UCSD-AML1 (cell line): ENCODE results near the gene PARP9.
A peak's percentile ranks its signal among the peaks of the same experiment; 100 is the strongest.
"Not testable (repeated sequence)": the region's sequence is repeated elsewhere in the genome, so short reads cannot be mapped to it uniquely, and the experiment has no call there.

Experiments
- DNase-seq: peaks from one replicate; lab custom pipeline; 2025; ENCODE audit not compliant: unreplicated experiment; lab: John Stamatoyannopoulos, UW

Gene PARP9

DNA sequence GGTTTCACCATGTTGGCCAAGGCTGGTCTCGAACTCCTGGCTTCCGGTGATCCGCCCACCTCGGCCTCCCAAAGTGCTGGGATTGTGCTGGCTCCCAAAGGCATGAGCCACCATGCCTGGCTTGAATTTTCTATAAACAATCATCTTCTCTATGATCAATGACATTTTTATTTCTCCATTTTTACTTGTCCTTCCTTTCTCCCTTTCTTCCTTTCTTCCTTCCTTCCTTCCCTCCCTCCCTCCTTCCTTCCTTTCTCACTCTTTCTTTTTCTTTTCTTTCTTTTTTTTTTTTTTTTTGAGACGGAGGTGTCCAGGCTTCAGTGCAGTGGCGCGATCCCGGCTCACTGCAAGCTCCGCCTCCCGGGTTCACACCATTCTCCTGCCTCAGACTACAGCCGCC lies 40.8 kb downstream of the PARP9 start:
- DNase-seq = no peak

- DNase-seq = no peak
Observed at GRCh38 chr3:122520861-122521260, 43.2 kb downstream of the PARP9 start.

DNA sequence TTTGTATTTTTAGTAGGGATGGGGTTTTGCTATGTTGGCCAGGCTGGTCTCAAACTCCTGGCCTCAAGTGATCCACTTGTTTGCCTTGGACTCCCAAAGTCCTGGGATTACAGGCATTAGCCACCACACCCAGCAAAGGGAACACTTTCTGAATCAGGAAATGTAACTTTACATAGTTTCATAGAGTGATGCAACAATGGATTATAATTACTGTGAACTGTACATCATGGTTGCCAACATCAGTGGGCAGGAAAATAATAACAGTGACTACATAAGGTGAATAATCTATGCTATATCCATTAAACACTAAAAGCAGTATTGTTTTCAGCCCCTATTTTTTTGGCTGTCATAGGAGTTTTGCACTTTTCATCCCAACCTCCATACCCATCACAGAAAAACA lies 44.4 kb downstream of the PARP9 start:
- no peak for DNase-seq

DNA sequence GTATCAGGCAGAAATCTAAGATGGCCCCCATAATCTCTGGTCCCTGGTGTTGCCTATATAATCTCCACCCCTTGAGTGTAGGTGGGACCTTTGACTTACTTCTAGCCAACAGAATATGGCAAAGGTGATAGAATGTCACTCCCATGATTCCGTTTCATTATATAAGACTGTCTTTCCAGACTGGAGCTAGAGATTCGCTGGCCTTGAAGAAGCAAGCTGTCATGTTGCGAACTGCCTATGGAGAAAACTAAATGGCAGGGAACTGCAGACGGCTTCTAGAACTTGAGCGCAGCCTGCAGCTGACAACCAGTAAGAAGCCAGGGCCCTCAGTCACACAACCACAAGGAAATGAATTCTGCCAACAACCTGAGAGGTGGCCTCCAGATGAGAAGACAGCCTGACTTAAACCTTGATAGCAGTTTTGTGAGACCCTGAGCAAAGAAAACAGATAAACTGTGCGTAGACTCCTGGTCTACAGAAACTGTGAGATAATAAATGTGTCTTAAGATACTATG lies 47.2 kb downstream of the PARP9 start:
- DNase-seq = no peak

DNA sequence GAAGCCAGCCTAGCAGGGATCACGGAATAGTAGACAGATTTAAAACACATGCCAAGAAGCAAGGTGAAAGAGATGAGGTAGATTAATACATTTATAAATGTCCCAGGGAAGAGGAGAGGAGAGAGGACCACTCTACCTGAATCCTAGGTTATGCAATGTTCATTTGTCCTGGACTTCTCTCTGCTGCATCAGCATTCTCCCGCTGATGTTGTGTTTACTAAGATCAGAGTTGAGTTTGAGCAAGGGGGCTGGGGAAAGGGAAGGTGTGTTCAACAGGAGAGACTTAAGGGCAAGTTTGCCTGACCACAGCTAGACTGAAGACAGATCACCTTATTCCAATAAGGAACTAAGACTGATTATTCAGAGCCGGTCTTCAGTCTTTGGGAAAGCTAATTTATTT lies 48.2 kb downstream of the PARP9 start:
- DNase-seq = no peak

GRCh38 chr3:122515020-122515468 lies 49.1 kb downstream of the PARP9 start:
- no peak for DNase-seq

DNA sequence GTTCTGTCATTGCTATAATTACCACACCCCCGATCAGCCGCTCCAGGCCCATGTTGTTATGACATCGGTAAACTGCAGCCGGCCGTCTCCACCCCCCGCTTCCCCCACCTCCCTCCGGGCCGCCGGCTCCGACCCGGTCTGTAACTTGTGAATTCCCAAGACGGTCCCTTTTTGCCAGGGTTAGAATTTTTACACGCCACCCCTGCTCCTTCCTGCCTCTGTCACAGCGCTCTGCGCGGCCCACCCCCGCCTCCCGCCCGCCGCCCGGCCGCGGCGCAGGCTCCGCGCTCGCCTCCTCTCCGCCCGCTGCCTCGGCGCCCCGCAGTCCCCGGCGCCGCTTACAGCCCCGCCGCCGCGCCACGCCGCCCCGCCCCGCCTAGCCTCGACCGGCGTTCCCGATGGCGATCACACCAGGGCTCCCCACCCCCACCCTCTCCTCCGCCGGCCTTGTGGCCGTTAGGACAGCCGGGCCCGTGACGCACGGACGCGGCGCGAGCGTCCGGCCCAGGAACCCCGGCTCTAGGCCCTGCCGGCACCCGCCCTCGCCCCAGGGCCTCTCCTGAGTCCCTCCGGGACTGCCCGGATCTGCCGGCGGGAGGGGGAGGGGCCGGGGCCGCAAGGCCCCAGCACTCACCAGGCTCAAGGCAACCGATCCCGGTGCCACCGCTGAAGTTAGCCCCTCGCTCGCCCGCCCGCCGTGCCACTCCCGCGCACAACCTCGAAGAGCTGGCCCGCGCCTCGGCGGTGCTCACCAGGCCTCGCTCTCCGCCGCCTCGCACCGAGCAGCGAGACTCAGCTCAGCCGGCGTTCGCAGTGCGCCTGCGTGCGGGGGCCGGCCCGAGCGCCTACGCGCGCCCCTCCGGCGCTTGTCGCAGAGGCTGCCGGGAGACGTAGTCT lies 49.7 kb downstream of the PARP9 start, which contains the start of gene KPNA1:
TSS of gene KPNA1 (minus strand) at position 817 of the 897 bp plus-strand sequence. CDS start 18,374 bp downstream, outside the sequence.
- peak; percentile 92 for DNase-seq

DNA sequence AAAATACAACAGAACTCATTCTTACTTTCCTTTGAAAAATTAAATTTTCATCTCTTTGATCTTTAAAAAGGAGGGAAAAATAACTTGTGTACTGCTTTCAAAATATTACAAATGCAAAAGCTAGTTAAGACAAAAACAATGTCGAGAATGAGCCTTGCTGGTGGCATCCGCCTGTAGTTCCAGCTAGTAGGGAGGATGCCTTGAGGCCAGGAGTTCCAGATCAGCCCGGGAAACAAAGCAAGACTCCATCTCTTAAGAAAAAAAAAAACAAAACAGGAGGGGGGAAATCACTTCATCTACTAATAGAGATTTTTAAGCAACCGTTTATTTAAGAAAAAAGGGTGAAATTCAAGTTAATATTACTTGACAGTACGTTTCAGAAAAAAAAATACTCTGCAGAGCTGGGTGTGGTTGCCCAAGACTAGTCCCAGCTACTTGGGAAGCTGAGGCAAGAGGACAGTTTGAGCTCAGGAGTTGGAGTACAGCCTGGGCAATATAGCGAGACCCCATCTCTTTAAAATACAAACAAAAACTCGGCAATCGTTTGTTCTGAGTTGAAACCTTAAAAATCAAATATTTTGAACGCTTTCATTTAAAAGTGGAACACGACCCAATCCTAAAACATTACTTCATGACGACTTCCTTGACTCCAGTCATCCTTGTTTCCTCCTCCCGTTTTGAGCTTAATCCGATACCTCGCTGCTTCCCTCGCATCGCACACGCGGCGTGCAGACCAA lies 50.5 kb downstream of the PARP9 start:
- DNase-seq = no peak

- no peak for DNase-seq
Observed at GRCh38 chr3:122512284-122512683, 51.8 kb downstream of the PARP9 start.

DNA sequence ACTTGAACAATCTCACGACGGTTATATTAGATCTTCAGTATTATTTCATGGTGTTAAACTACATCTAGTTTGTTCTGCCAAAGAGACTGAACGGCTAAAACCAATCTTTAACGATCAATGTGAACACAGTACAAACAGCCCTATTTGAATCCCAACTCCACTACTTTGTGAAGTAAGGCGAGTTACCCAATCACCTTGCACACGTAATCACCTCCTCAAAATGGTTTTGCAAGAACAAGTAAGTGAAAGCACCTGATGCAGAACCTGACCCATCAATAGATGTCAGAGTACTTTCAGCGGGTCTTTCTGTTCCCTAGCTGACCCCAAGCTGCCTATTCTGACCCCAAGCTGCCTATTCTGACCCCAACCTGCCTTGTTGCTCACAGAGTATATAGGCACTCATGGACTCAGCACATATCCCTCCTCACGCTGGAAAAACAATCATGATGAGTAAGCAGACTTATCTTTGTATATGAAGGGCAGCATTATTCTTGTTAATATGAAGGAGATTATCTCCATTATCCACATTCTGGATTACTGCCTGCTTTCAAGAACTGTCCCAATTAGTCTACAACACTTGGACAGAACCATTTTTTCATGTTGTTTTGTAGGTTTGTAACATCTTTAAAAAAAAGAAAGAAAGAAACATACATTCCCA lies 53.1 kb downstream of the PARP9 start:
- DNase-seq = no peak

DNA sequence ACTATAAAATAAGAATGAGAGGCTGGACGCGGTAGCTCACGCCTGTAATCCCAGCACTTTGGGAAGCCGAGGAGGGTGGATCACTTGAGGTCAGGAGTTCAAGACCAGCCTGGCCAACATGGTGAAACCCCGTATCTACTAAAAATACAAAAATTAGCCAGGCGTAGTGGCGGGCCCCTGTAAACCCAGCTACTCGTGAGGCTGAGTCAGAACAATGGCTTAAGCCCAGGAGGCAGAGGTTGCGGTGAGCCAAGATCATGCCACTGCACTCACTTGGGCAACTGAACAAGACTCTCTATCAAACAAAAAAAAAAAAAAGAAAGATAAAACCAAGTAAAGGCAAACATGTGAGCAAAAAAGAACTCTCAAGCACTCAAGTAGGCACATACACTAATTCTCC lies 55.2 kb downstream of the PARP9 start:
- not testable (repeated sequence) for DNase-seq

- no peak for DNase-seq
Observed at GRCh38 chr3:122508135-122508914, 55.8 kb downstream of the PARP9 start.

GRCh38 chr3:122506450-122506849 lies 57.6 kb downstream of the PARP9 start:
- DNase-seq = no peak

- no peak for DNase-seq
Observed at GRCh38 chr3:122505676-122506075, 58.4 kb downstream of the PARP9 start.

GRCh38 chr3:122502941-122503340 lies 61.2 kb downstream of the PARP9 start:
- DNase-seq = no peak

DNA sequence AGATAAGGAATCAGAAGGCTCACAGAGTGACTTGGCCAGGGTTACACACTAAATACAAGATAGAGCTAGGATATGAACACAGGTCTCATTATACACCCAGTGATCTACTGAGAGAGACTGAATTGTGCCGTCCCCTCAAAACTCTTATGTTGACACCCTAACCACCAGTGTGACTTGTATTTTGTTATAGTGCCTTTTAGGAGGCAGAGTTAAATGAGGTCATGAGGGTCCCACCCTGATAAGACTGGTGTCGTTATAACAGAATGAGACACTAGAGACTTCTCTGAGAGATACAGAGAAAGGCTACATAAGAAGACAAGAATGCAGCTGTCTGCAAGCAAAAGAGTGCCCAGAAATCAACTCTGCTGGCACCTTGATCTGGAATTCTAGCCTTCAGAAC lies 62.0 kb downstream of the PARP9 start:
- no peak for DNase-seq

- DNase-seq = not testable (repeated sequence)
Observed at GRCh38 chr3:122500964-122501363, 63.1 kb downstream of the PARP9 start.

DNA sequence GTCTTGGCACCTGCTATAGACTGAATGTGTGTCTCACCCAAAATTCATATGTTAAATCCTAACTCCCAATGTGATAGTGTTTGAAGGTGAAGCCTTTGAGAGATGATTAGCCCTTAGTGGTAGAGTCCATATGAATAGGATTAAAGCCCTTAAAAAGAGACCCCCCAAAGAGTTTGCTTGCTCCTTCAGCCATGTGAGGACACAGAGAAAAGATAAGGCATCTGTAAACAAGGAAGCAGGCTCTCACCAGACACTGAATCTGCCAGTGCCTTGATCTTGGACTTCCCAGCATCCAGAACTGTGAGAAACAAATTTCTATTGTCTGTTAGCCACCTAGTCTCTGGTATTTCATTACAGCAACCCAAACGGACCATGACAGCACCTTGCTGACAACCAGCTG lies 65.9 kb downstream of the PARP9 start:
- DNase-seq = no peak

GRCh38 chr3:122497425-122497824 lies 66.7 kb downstream of the PARP9 start:
- no peak for DNase-seq

DNA sequence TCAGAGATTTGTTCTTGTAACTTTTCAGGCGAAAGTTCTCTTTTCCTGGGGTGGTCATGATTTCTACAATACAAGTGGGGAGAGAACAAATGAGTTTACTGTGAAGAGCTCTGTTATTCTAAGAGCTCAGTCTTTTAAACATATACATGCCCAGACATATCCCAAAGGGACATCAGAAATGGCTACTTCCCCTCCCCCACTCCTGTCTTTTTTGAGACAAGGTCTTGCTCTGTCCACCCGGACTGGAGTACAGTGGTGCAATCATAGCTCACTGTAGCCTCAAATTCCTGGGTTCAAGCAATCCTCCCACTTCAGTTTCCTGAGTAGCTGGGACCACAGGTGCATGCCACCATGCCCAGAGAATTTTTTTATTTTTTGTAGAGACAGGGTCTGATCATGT lies 67.6 kb downstream of the PARP9 start:
- no peak for DNase-seq

DNA sequence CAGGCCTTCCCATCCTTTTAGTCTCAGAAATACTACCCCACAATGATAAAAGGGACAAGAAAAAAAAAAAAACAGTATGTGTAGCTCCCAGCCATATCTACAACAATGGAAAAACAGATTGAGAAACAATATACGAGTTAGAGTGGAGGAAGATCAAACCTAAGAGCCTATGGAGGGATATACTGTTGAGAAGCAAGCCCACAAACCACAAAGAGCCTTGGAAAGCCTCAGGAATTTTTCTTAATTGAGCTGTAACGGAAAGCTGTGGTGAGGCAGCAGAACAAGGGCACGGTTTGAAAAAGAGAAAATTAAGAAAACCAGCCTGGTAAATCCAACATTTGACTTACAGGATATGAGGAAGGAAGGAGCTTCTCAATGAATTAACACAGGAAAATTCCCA lies 70.8 kb downstream of the PARP9 start:
- no peak for DNase-seq
